ENCODE results near the gene PTPN22.

Gene PTPN22

DNA sequence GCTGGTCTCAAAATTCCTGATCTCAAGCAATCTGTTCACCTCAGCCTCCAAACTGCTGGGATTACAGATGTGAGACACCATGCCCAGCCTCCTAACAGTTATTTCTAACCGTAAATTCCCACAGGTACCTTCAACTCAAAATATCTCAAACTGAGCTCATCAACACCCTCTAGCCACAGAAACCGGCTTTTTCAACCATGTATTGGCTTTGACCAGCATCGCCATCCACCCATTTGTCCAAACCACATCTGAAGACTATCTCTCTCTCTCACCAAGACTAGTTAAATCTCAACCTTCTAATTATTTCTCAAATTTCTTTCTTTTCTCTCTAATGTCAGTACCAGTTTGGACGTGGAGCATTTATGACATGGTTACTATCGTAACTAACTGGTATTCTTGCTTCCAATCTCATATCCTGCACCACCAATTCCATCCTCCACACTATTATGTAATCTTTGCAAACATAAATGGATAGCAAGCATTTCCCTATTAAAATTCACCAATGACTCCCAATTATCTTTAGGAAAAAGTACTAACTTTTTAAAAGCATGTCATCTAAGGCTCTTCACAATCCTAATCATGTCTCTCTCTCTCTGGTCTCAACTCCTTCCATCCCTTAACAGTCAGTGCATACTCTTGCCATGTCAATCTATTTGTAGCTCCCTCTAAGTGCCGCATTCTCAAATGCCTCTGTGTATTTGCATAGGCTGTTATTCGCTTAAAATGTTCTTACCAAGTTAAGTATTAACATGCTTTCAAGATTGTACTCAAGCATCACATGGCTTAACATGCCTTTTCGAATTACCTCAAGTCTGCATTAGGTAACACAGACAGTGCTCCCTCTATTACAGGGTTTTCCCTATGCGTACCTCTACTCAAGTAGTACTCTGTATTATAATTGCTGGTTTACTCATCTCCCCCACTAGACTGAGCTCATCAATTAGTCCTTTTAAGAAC is 77.4 kb downstream of the PTPN22 start:
- no peak for DNase-seq

DNA sequence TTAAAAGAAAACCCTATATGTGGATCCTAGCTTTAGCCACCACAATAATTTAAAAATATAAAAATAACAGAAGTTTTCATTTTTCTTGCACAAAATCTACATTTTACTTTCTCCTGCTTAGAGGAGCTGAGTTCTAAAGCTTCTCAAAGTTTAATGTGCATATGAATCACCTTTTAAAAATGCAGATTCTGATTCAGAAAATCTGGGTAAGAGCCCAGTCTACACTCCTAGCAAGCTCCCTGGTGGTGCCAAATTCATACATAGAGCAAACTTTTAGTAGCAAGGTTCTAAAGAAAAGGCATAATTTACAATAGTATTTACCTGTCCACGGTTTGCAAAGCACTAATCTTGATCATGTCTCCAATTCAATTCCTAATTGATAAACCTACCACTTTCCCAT is 78.5 kb downstream of the PTPN22 start:
- no peak for DNase-seq

DNA sequence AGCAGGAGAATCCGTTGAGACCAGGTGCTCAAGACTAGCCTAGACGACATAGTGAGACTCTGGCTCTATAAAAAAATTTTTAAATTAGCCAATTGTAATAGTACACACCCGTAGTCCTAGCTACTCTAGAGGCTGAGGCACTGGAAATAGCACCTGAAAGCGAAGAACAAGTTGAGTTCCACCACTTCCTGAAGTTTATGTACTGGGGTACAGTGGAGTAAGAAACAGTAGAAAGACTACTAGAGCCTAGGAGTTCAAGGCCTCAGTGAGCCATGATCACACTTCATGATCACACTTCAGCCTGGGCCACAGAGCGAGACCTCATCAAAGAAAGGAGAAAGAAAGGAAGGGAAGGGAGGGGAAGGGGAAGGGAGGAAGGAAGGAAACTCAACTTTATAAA is 79.0 kb downstream of the PTPN22 start:
- no peak for DNase-seq

DNA sequence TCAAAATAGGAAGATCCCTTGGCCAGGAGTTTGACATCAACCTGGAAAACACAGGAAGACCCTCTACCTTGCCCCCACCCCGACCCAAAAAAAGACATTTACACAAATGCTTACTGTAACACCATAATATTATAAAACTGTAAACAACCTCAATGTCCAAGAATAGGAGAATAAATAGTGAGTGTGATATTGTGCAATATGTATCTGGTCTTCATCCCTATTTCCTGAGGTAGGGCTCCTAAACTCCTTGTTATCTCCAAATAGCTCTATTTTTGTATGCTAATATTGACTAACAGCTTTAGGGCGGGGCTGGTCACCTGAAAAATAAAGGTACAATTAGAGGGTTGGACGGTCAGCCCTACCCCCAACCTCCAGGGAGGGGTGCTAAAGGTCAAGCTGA is 82.7 kb downstream of the PTPN22 start:
- DNase-seq = no peak

DNA sequence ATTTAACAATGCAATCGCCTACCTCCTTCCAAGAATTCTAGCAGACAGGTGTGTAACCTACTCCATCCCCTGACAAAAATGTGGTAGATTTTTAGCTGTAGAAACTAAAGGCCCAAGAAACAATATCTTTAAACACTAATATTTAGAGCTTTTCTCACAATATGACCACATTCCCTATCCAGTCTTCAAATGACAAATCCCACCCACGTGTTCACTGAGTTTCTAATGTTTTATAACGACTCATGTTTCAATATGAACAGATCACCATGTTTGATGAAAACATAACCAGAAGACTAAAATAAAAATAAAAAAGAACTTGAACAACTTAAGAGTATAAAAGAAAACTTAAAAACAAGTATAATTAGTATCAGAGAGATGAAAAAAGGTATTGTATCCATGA is 83.8 kb downstream of the PTPN22 start:
- no peak for DNase-seq

DNA sequence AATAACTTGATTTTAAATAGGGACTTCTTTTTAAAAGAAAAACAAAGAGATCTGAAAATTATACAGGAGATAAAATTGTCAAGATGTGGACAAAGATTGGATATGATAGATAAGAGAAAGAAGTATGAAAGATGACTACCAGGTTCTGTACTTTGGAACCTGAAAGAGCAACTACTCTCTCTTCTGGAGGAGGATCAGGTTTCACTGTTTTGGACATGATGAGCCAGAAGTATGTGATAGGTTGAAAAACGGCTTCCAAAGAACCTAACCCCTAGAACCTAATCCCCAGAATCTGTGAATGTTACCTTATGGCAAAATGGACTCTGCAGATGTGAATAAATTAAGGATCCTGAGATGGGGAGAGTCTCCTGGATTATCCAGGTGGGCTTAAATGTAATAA is 85.4 kb downstream of the PTPN22 start:
- no peak for DNase-seq

DNA sequence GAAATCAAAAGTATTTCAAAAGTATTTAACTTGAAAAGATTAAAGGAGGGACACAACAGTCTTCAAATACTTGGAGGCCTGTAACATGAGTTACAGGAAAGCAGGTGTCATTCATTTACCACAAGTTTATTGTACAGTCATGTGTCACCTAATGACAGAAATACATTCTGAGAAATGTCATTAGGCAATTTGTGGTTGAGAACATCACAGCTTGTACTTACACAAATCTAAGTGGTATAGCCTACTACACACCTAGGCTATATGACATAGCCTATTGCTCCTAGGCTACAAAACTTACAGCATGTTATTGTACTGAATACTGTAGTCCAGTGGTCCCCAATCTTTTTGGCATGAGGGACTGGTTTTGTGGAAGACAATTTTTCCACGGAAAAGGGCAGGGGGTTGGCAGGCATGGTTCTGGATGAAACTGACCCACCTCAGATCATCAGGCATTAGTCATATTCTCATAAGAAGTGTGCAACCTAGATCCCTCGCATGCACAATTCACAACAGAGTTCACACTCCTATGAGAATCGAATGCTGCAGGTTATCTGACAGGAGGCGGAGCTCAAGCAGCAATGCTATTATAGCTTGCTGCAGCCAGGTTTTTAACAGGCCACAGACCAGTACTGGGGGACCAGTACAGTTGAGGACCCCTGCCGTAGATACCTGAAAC is 87.3 kb downstream of the PTPN22 start:
- no peak for DNase-seq

DNA sequence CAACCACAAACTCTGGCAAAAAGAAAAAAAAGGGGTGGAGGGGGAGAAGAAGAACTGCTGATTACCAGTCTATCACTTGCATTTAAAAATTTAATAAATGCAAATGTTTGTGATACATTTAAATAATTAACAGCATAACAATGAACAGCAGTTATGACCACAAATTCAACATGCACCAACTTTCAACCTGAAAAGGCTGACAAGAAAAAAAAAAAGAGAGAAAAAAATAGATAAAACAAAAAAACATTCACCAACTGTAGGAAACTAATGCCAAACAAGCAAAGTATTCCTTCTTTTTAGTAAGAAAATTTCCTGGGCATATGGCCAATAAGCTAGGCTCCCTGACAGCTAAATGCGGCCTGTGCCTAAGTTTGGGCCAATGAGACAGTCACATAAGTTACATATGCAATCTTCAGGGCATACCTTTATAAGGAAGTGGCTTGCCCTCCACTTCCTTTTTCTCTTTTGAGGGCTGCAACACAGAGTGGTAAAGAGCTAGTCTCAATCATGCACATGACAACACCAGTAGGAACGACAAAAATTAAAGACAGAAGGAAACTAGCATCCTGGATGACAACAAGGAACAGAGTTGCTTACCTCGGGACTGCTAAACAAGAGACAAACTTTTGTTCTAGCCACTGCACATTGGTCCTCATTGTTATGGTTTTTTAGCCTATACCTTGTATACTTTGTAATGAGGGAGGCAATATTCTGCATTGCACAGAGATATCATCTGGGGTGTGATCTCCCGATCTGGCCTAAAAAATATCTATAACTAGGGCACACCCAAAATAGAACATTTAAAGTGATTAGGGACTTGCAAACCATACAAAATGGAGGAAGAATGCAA is 88.0 kb downstream of the PTPN22 start:
- no peak for DNase-seq

DNA sequence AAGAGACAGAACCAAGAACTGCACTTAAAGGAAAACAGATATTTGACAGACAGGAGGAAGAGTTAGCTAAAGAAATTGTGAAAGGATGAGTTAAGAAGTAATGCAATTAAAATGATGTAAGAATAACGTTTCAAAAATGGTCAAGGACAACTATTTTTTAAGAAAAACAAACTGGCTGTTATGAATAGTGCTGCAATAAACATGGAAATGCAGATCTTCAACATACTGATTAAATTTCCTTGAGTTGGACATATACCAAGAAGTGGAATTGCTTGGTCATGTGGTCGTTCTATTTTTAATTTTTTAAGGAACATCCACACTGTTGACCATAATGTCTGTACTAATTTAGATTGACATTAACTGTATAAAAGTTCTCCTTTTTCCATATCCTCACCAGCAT is 89.1 kb downstream of the PTPN22 start:
- no peak for DNase-seq

DNA sequence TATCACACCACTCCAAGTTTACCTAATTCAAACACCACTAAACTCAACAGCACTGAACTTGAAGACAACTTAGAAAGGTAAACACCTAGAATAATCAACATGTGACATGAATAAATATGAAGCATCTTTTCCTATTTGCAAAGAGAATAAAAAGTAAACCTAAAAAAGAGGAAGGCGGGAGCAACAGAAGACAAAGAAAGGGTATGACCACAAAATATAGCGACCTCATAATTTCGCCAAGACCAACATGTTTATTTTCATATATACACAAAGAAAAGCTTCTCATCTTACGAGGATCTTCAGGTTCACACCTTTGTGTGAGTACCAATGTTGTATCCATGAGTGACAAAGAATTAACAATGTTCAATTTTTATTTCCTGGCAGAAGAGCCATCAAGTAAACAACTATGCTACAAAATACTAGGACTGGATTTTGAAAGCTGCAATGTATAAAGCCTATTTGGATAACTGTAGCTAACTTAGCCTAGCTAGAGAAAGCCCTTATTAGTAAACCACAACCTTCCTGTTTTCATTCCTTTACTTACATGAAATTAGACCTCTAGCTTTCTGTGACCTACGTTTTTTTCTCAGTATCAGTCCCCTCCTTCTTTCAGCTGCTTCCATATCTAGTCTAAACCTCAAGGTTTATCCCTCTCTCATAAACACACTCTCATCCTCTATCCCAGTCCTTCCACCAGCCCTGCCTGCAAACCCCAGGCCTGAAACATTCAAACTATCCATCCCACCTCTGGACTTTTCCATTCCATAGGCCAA is 91.0 kb downstream of the PTPN22 start:
- DNase-seq = no peak

DNA sequence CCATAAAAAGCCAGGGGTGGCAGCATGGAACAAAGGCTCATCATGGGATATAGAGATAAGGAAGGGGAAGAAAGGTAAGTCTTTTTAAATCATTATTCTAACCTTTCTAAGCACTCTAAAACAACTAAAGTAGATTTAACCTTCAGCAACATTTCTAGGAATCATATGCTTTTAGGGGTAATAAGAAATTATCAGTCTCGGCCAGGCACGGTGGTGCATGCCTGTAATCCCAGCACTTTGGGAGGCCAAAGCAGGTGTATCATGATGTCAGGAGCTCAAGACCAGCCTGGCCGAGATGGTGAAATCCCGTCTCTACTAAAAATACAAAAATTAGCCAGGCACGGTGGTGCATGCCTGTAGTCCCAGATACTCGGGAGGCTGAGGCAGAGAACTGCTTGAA is 92.0 kb downstream of the PTPN22 start:
- DNase-seq = no peak

DNA sequence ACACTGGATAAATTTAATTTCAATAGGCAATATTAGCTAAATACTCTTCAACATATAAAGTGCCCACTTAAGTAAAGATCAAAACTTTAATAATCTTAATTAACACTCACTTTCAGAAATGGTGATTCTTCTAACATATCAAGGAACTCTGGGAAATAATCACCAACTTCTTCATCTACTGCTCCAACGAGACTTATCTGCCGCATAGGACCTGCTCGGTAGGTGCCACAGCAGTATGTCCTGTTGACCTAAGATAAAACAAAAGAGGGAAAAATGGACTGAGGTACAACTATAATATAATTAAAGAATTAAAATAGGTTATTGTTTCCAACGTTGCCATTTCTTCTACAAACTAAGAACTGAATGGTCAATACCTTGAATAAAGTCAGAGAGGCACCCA is 94.0 kb downstream of the PTPN22 start:
- no peak for DNase-seq

DNA sequence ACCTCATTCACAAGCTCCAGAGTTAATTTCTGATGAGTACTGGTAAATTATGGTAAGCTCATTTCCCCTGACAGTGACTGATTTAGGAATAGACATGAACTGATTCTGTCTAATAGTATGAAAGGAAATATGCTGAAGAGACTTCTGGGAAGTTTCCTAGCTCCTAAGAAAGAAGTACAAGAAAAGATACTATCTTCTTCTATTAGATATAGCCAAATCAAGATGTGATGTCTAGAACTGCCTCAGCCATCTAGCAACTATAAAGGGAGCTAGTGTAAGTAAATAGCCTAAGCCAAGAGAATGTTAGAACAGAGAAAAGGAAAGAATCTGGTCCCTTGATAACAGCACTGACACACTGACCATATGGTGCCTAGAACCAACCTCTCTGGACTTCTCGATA is 101.5 kb downstream of the PTPN22 start:
- DNase-seq = no peak

DNA sequence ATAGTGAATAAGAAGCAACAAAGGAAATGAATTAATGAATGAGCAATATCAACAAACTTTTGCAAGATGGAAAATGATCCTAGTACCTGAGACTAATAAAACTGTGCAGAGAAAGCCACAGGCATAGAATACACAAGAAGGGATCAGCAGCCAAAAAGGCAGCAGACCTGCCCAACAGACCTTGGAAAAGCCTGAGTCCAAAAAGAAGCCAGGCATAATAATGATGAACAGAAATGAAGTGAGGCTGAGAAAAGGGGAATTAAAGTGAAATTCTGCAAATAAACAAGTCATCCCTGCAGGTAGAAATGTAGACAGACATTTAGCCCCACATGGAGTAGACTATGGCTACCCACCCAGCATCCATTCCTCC is 101.9 kb downstream of the PTPN22 start:
- no peak for DNase-seq

DNA sequence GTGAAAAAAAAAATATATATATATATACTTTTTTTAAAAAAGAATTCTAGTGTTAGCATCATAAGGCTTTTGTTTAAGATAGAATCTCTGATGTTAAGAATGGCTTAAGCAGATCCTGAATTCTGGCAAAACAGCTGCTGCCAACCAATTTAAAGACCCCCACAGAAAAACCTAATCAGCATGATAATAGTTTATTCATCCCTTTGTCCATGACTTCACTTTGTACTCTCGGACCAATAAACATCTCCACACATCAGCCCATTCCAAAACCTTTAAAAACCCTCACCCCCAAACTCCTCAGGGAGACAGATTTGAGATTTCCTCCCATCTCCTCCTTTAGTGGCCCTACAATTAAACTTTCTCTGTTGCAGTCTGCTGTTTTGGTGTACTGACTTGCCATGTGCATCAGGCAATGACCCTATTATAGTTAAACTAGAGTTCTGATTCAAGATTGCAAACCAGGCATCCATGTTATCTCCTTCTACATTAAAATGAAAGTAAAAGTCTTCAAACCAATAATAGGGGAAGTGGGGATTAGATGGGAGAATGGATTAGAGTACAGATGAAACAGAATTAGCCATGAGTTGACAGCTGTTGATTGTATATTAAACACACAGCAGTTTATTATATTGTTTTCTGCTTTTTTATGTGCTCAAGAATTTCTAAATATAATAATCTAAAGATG is 102.5 kb downstream of the PTPN22 start:
- DNase-seq = no peak

DNA sequence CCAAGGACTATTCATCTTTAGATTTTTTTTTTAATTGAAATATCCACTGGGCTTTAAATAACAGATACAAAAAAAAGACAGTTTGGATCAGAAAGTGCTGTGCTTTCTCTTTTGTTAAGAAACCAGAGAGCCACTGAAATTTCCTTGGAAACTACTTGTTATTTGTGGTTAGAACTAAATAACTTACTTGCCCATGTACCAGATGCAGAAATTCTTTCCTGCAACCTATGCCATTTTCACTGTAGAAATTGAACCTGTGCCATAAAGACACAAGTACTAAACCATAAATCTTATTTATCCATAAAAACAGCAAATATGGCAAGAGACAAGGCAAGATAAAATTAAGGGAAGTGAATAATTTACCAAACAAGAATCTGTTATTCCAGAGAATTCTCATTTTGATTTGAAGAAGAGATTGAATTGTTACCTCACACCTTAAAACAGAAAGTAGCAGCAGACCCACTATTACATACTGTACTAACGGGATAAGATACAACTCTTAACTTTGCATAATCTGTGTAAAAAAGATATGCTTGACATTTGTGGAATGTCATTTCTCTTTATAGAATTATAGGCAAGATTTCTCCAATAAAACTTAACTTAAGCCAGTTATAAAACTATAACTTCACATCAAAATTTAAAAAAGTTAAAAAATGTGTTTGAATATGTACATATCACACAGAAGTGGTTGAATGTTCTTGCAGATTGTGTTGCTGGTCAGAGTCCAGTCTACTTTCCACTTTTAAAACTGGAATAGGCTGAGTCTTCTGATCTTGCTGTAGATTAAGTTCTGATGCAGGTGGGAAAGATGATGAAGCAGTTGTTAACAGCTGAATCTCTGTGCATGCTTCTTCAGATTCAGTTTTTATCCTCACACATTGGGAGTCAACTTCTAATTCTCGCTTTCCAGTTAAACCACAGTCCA is 105.9 kb downstream of the PTPN22 start:
- no peak for DNase-seq

Data from NCI-H1417 treated with DMSO at 0.1 percent for 48 hours (cell line).